ENCODE results near the gene LDLRAD3. TPM values are rescaled to one million over a fixed set of nuclear protein-coding genes. Genes with fewer than 3 reads are reported as not detected.

LDLRAD3 gene
- total RNA-seq, 1 donor from 2014 or later, result 14.9 TPM

DNA sequence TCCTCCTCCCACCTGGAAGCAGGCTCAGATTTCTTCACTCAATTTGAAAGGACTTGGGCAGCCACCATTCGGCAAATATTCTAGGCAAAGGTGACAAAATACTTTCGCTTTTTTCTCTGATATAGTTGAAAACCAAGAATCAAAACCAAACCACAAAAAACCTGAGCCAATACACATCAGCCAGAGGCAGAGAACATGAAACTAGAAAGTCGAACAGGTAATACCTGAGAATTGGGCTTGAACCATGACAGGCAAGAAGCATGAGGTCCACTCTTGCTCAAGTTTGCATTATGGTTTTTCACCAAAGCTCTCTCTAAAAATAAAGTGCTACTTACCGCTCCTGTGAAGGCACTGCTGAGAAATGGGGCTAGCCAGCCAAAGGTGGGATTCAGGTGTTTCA is 26.2 kb upstream of the LDLRAD3 start:
- no peaks in the 10 kb centered on the region for H3K36me3 ChIP-seq (ENCODE audit: insufficient read depth, low read length)
- peaks cover 2% of the 10 kb centered on the region for H3K9me3 Mint-ChIP-seq (ENCODE audit: unreplicated experiment)
- no peaks in the 10 kb centered on the region for H3K9me3 ChIP-seq (ENCODE audit: insufficient read depth, low read depth, low read length)
- FAIRE-seq (no peak), DNase-seq (ENCODE audit: low read depth) (no peak)
- H4K20me1 ChIP-seq (ENCODE audit: insufficient read depth, low read length), result no peaks in the 10 kb centered on the region
- no peak overlapping the region for H3K4me2 ChIP-seq (ENCODE audit: low read length)
- H3K36me3 Mint-ChIP-seq (ENCODE audit: low read depth, unreplicated experiment), result no peaks in the 10 kb centered on the region
- H2AFZ ChIP-seq (ENCODE audit: low read depth, low read length), result no peak overlapping the region
- H3K4me1 ChIP-seq (ENCODE audit: insufficient read depth, low read length), result no peaks in the 10 kb centered on the region
- peaks cover 5% of the 10 kb centered on the region for H3K4me1 Mint-ChIP-seq (ENCODE audit: low read depth, unreplicated experiment)
- H3K9ac ChIP-seq (ENCODE audit: low read length), result no peak overlapping the region
- peaks cover 17% of the 10 kb centered on the region for H3K27me3 ChIP-seq (ENCODE audit: insufficient read depth, low read length)
- H3K27ac ChIP-seq (ENCODE audit: low read depth, low read length), result no peak overlapping the region
- no peaks in the 10 kb centered on the region for H3K79me2 ChIP-seq (ENCODE audit: insufficient read depth, low read length)
- peaks cover 2% of the 10 kb centered on the region for H3K27me3 Mint-ChIP-seq (ENCODE audit: low read depth, unreplicated experiment)
- H3K27ac Mint-ChIP-seq (ENCODE audit: unreplicated experiment), result no peak overlapping the region
- TF ChIP-seq EZH2 (IDR thresholded peaks at IDR 0.05; ENCODE audit: insufficient read depth, low read length), result no peak
- TF ChIP-seq, protein P1, sequence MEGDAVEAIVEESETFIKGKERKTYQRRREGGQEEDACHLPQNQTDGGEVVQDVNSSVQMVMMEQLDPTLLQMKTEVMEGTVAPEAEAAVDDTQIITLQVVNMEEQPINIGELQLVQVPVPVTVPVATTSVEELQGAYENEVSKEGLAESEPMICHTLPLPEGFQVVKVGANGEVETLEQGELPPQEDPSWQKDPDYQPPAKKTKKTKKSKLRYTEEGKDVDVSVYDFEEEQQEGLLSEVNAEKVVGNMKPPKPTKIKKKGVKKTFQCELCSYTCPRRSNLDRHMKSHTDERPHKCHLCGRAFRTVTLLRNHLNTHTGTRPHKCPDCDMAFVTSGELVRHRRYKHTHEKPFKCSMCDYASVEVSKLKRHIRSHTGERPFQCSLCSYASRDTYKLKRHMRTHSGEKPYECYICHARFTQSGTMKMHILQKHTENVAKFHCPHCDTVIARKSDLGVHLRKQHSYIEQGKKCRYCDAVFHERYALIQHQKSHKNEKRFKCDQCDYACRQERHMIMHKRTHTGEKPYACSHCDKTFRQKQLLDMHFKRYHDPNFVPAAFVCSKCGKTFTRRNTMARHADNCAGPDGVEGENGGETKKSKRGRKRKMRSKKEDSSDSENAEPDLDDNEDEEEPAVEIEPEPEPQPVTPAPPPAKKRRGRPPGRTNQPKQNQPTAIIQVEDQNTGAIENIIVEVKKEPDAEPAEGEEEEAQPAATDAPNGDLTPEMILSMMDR (IDR thresholded peaks at IDR 0.05; ENCODE audit: insufficient read depth, low read depth, low read length), result no peak
- H3K4me3 ChIP-seq (ENCODE audit: insufficient read depth, low read depth, low read length), result no peak overlapping the region
- H3K4me3 Mint-ChIP-seq (ENCODE audit: unreplicated experiment), result no peak overlapping the region

DNA sequence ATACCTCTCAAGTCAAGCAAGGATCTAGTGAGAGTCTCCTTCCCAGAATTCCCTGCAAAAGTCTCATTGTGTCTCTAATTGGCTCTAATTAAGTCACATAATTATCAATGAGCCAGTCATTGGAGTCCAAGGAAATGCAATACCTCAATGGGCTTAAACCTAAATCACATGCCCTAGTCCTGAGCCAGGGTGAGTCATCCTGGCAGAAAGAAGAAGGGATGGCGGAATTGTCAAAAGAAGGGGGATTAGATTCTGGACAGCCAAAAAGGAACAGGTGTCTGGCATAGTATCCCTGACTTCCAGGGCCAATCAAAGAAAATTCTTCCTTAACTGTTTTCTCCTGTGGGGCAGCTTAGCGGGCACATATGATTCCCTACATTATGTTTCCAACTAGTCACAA is 25.1 kb upstream of the LDLRAD3 start:
- FAIRE-seq (no peak), DNase-seq (ENCODE audit: low read depth) (no peak)
- Mint-ChIP-seq H3K4me3 (ENCODE audit: unreplicated experiment) (no peak overlapping the region), H3K27ac (ENCODE audit: unreplicated experiment) (no peak overlapping the region), H3K27me3 (ENCODE audit: low read depth, unreplicated experiment) (peaks cover 2% of the 10 kb centered on the region), H3K36me3 (ENCODE audit: low read depth, unreplicated experiment) (no peaks in the 10 kb centered on the region), H3K4me1 (ENCODE audit: low read depth, unreplicated experiment) (peaks cover 5% of the 10 kb centered on the region), H3K9me3 (ENCODE audit: unreplicated experiment) (peaks cover 2% of the 10 kb centered on the region)
- Histone ChIP-seq H3K36me3 (ENCODE audit: insufficient read depth, low read length) (no peaks in the 10 kb centered on the region), H3K9ac (ENCODE audit: low read length) (no peak overlapping the region), H3K4me1 (ENCODE audit: insufficient read depth, low read length) (no peaks in the 10 kb centered on the region), H3K4me2 (ENCODE audit: low read length) (no peak overlapping the region), H3K9me3 (ENCODE audit: insufficient read depth, low read depth, low read length) (no peaks in the 10 kb centered on the region), H2AFZ (ENCODE audit: low read depth, low read length) (no peak overlapping the region), H3K27me3 (ENCODE audit: insufficient read depth, low read length) (peaks cover 17% of the 10 kb centered on the region), H3K27ac (ENCODE audit: low read depth, low read length) (no peak overlapping the region), H3K4me3 (ENCODE audit: insufficient read depth, low read depth, low read length) (no peak overlapping the region), H4K20me1 (ENCODE audit: insufficient read depth, low read length) (no peaks in the 10 kb centered on the region), H3K79me2 (ENCODE audit: insufficient read depth, low read length) (no peaks in the 10 kb centered on the region)
- TF ChIP-seq EZH2 (IDR thresholded peaks at IDR 0.05; ENCODE audit: insufficient read depth, low read length), result no peak
- TF ChIP-seq, protein P1 (IDR thresholded peaks at IDR 0.05; ENCODE audit: insufficient read depth, low read depth, low read length), result no peak

DNA sequence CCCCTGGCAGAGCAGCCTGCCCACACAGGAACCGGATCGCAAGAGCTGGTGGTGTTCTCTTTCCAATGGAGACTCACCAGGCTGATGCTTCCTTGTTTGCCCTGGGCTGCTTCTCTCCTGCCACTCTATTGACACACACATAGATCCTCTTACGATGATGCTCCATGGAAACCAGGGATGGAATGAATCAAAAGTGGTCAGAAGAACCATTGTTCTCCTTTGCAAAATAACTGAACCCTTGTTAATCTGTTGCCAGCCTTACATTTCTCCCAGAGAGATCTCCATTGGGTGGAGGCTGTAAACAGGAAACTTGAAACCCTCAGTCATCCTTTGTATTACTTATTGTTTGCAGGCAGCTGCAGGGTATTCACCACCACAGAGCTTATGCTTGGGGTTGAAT is 24.6 kb upstream of the LDLRAD3 start:
- Histone ChIP-seq H4K20me1 (ENCODE audit: insufficient read depth, low read length) (no peaks in the 10 kb centered on the region), H3K36me3 (ENCODE audit: insufficient read depth, low read length) (no peaks in the 10 kb centered on the region), H3K27me3 (ENCODE audit: insufficient read depth, low read length) (peaks cover 17% of the 10 kb centered on the region), H3K79me2 (ENCODE audit: insufficient read depth, low read length) (no peaks in the 10 kb centered on the region), H2AFZ (ENCODE audit: low read depth, low read length) (no peak overlapping the region), H3K4me2 (ENCODE audit: low read length) (no peak overlapping the region), H3K4me1 (ENCODE audit: insufficient read depth, low read length) (no peaks in the 10 kb centered on the region), H3K9me3 (ENCODE audit: insufficient read depth, low read depth, low read length) (no peaks in the 10 kb centered on the region), H3K9ac (ENCODE audit: low read length) (no peak overlapping the region), H3K4me3 (ENCODE audit: insufficient read depth, low read depth, low read length) (no peak overlapping the region), H3K27ac (ENCODE audit: low read depth, low read length) (no peak overlapping the region)
- Mint-ChIP-seq H3K36me3 (ENCODE audit: low read depth, unreplicated experiment) (no peaks in the 10 kb centered on the region), H3K9me3 (ENCODE audit: unreplicated experiment) (peaks cover 2% of the 10 kb centered on the region), H3K27me3 (ENCODE audit: low read depth, unreplicated experiment) (peaks cover 2% of the 10 kb centered on the region), H3K27ac (ENCODE audit: unreplicated experiment) (no peak overlapping the region), H3K4me3 (ENCODE audit: unreplicated experiment) (no peak overlapping the region), H3K4me1 (ENCODE audit: low read depth, unreplicated experiment) (peaks cover 5% of the 10 kb centered on the region)
- TF ChIP-seq, protein P1 (IDR thresholded peaks at IDR 0.05; ENCODE audit: insufficient read depth, low read depth, low read length), result no peak
- TF ChIP-seq EZH2 (IDR thresholded peaks at IDR 0.05; ENCODE audit: insufficient read depth, low read length), result no peak
- DNase-seq (ENCODE audit: low read depth) (no peak), FAIRE-seq (no peak)
